Activated CD4-positive, alpha-beta memory T cell treated with anti-CD3 and anti-CD28 coated beads, Interleukin-2, amount 10 ng/mL, durations not matched to agents 7 days and 5 days (primary cell): ENCODE results near the gene NCK2. TPM values are rescaled to one million over a fixed set of nuclear protein-coding genes. Genes with fewer than 3 reads are reported as not detected.

Experiments
- CTCF ChIA-PET: fragments of 350-600 bp; sonication (Branson Sonifier 250); formaldehyde crosslinking; loops from one replicate; lab custom pipeline; 2021; ENCODE audit warnings: antibody characterized with exemption, inconsistent platforms; lab: Charles Lee
- POLR2A ChIA-PET: fragments of 350-600 bp; sonication (Branson Sonifier 250); formaldehyde crosslinking; loops from one replicate; lab custom pipeline; 2021; ENCODE audit warnings: antibody characterized with exemption; lab: Charles Lee
- DNase-seq: peaks from one replicate; pipeline ENCODE4 v3.0.0-alpha.2; 2020
- H3K27ac Mint-ChIP-seq: one replicate; pipeline ENCODE4 v1.8.0; 2021; ENCODE audit warnings: mild to moderate bottlenecking, mixed read lengths
- H3K27me3 Mint-ChIP-seq: one replicate; pipeline ENCODE4 v1.8.0; 2021; ENCODE audit warnings: mixed read lengths
- H3K36me3 Mint-ChIP-seq: one replicate; pipeline ENCODE4 v1.8.0; 2021; ENCODE audit warnings: low read depth, mixed read lengths
- H3K4me1 Mint-ChIP-seq: one replicate; pipeline ENCODE4 v1.8.0; 2021; ENCODE audit warnings: mixed read lengths
- H3K4me3 Mint-ChIP-seq: one replicate; pipeline ENCODE4 v1.8.0; 2021; ENCODE audit warnings: mild to moderate bottlenecking, mixed read lengths
- H3K9me3 Mint-ChIP-seq: one replicate; pipeline ENCODE4 v1.8.0; 2021; ENCODE audit warnings: mixed read lengths
- total RNA-seq, 2 experiments: library from RNA; stranded (reverse); gene quantifications; one replicate each; pipeline ENCODE4 v1.2.3, GENCODE V29; 2021

The NCK2 gene
- total RNA-seq, 2 experiments from 2014 or later: 70.8 to 75.9 TPM

GRCh38 chr2:105919191-105919811, 174.6 kb downstream of the NCK2 start:
- H3K4me1 Mint-ChIP-seq: peaks cover 2% of the 10 kb centered on the region
- peaks cover 23% of the 10 kb centered on the region for H3K9me3 Mint-ChIP-seq
- ChIA-PET CTCF (interaction anchor here (1.0 to 1.6 kb wide), 6 partner anchors 9 to 343 kb away, joined by 3 to 4 read pairs (median 3); no protein-coding TSS in a partner anchor), POLR2A (no interaction called here)
- H3K36me3 Mint-ChIP-seq: peaks cover 17% of the 10 kb centered on the region
- H3K27ac Mint-ChIP-seq: no peak overlapping the region
- DNase-seq: no peak
- H3K4me3 Mint-ChIP-seq: no peak overlapping the region
- no peaks in the 10 kb centered on the region for H3K27me3 Mint-ChIP-seq

- Mint-ChIP-seq H3K36me3 (peaks cover 16% of the 10 kb centered on the region), H3K27me3 (no peaks in the 10 kb centered on the region), H3K4me1 (peaks cover 2% of the 10 kb centered on the region), H3K9me3 (peaks cover 20% of the 10 kb centered on the region), H3K4me3 (no peak overlapping the region), H3K27ac (no peak overlapping the region)
- ChIA-PET POLR2A (no interaction called here), CTCF (interaction anchor here (1.0 to 1.6 kb wide), 6 partner anchors 8 to 662 kb away, joined by 3 to 4 read pairs (median 3); no protein-coding TSS in a partner anchor)
- DNase-seq: peak; percentile 63
Observed at GRCh38 chr2:105919826-105920225, 175.1 kb downstream of the NCK2 start.

- ChIA-PET CTCF (interaction anchor here (0.7 to 1.1 kb wide), 2 partner anchors 162 to 360 kb away, joined by 3 to 6 read pairs; no protein-coding TSS in a partner anchor), POLR2A (no interaction called here)
- H3K27me3 Mint-ChIP-seq: no peaks in the 10 kb centered on the region
- H3K9me3 Mint-ChIP-seq: peaks cover 14% of the 10 kb centered on the region
- peaks cover 35% of the 10 kb centered on the region for H3K4me1 Mint-ChIP-seq
- no peak for DNase-seq
- peaks cover 16% of the 10 kb centered on the region for H3K36me3 Mint-ChIP-seq
- H3K27ac Mint-ChIP-seq: no peak overlapping the region
- H3K4me3 Mint-ChIP-seq: no peak overlapping the region
Observed at GRCh38 chr2:105924271-105924670, 179.6 kb downstream of the NCK2 start.

- no peaks in the 10 kb centered on the region for H3K27me3 Mint-ChIP-seq
- H3K27ac Mint-ChIP-seq: no peak overlapping the region
- peaks cover 16% of the 10 kb centered on the region for H3K36me3 Mint-ChIP-seq
- CTCF ChIA-PET: no interaction called here
- POLR2A ChIA-PET: no interaction called here
- no peak overlapping the region for H3K4me3 Mint-ChIP-seq
- H3K4me1 Mint-ChIP-seq: peaks cover 39% of the 10 kb centered on the region
- H3K9me3 Mint-ChIP-seq: peaks cover 14% of the 10 kb centered on the region
- no peak for DNase-seq
Observed at GRCh38 chr2:105924932-105925331, 180.2 kb downstream of the NCK2 start.

- peaks cover 42% of the 10 kb centered on the region for H3K4me1 Mint-ChIP-seq
- H3K4me3 Mint-ChIP-seq: no peak overlapping the region
- ChIA-PET POLR2A (no interaction called here), CTCF (no interaction called here)
- H3K27ac Mint-ChIP-seq: no peak overlapping the region
- peaks cover 14% of the 10 kb centered on the region for H3K9me3 Mint-ChIP-seq
- H3K27me3 Mint-ChIP-seq: no peaks in the 10 kb centered on the region
- peaks cover 16% of the 10 kb centered on the region for H3K36me3 Mint-ChIP-seq
- no peak for DNase-seq
Observed at GRCh38 chr2:105925390-105925789, 180.7 kb downstream of the NCK2 start.

- Mint-ChIP-seq H3K4me1 (peaks cover 42% of the 10 kb centered on the region), H3K36me3 (peaks cover 6% of the 10 kb centered on the region), H3K27ac (peak overlapping the region; percentile 76), H3K4me3 (no peak overlapping the region), H3K27me3 (no peaks in the 10 kb centered on the region), H3K9me3 (peaks cover 4% of the 10 kb centered on the region)
- peak; percentile 77 for DNase-seq
- POLR2A ChIA-PET: interaction anchor here (0.6 to 2.0 kb wide), 13 partner anchors 8 to 183 kb away, joined by 3 to 8 read pairs (median 4); no protein-coding TSS in a partner anchor
- CTCF ChIA-PET: interaction anchor here (0.9 to 2.0 kb wide), 6 partner anchors 15 to 171 kb away, joined by 3 to 5 read pairs (median 4); no protein-coding TSS in a partner anchor
Observed at GRCh38 chr2:105926960-105927678, 182.4 kb downstream of the NCK2 start.

- no peak overlapping the region for H3K4me3 Mint-ChIP-seq
- H3K27me3 Mint-ChIP-seq: no peaks in the 10 kb centered on the region
- POLR2A ChIA-PET: interaction anchor here (1.5 to 2.0 kb wide), 3 partner anchors 12 to 167 kb away, joined by 3 to 8 read pairs (median 4); no protein-coding TSS in a partner anchor
- H3K4me1 Mint-ChIP-seq: peaks cover 42% of the 10 kb centered on the region
- CTCF ChIA-PET: interaction anchor here (1.1 to 2.0 kb wide), 3 partner anchors 9 to 141 kb away, joined by 3 to 5 read pairs (median 4); no protein-coding TSS in a partner anchor
- peaks cover under 1% of the 10 kb centered on the region for H3K9me3 Mint-ChIP-seq
- DNase-seq: no peak
- H3K27ac Mint-ChIP-seq: peak overlapping the region; percentile 76
- H3K36me3 Mint-ChIP-seq: peaks cover 3% of the 10 kb centered on the region
Observed at GRCh38 chr2:105928086-105928485, 183.4 kb downstream of the NCK2 start.

GRCh38 chr2:105928563-105928962, 183.9 kb downstream of the NCK2 start:
- DNase-seq: no peak
- H3K9me3 Mint-ChIP-seq: peaks cover 4% of the 10 kb centered on the region
- no peak overlapping the region for H3K27ac Mint-ChIP-seq
- ChIA-PET POLR2A (interaction anchor here (0.8 to 1.6 kb wide), 3 partner anchors 11 to 182 kb away, joined by 3 to 5 read pairs (median 3); no protein-coding TSS in a partner anchor), CTCF (interaction anchor here (0.6 to 1.7 kb wide), 3 partner anchors 9 to 407 kb away, joined by 3 to 4 read pairs (median 4); no protein-coding TSS in a partner anchor)
- H3K4me1 Mint-ChIP-seq: peaks cover 42% of the 10 kb centered on the region
- H3K27me3 Mint-ChIP-seq: no peaks in the 10 kb centered on the region
- peaks cover 3% of the 10 kb centered on the region for H3K36me3 Mint-ChIP-seq
- H3K4me3 Mint-ChIP-seq: no peak overlapping the region

GRCh38 chr2:105929516-105929915, 184.8 kb downstream of the NCK2 start:
- peaks cover 7% of the 10 kb centered on the region for H3K9me3 Mint-ChIP-seq
- ChIA-PET POLR2A (interaction anchor here (0.6 to 1.9 kb wide), 6 partner anchors 29 to 183 kb away, joined by 3 to 5 read pairs (median 4); no protein-coding TSS in a partner anchor), CTCF (interaction anchor here (0.5 to 1.7 kb wide), 5 partner anchors 9 to 644 kb away, joined by 3 to 5 read pairs (median 4); no protein-coding TSS in a partner anchor)
- H3K27me3 Mint-ChIP-seq: no peaks in the 10 kb centered on the region
- H3K36me3 Mint-ChIP-seq: peaks cover 3% of the 10 kb centered on the region
- peaks cover 44% of the 10 kb centered on the region for H3K4me1 Mint-ChIP-seq
- H3K27ac Mint-ChIP-seq: peak overlapping the region; percentile 62
- no peak overlapping the region for H3K4me3 Mint-ChIP-seq
- DNase-seq: peak; percentile 42

GRCh38 chr2:105932582-105932981, 187.9 kb downstream of the NCK2 start:
- Mint-ChIP-seq H3K27ac (no peak overlapping the region), H3K4me3 (no peak overlapping the region), H3K36me3 (peaks cover 3% of the 10 kb centered on the region), H3K9me3 (peaks cover 7% of the 10 kb centered on the region), H3K4me1 (peaks cover 28% of the 10 kb centered on the region), H3K27me3 (no peaks in the 10 kb centered on the region)
- POLR2A ChIA-PET: interaction anchor here (1.2 kb wide), 1 partner anchor 162 kb away, joined by 5 read pairs; no protein-coding TSS in a partner anchor
- CTCF ChIA-PET: no interaction called here
- no peak for DNase-seq

- DNase-seq: no peak
- CTCF ChIA-PET: no interaction called here
- POLR2A ChIA-PET: interaction anchor here (1.4 kb wide), 1 partner anchor 60 kb away, joined by 4 read pairs; no protein-coding TSS in a partner anchor
Observed at GRCh38 chr2:105933906-105934305, 189.2 kb downstream of the NCK2 start.

GRCh38 chr2:105934467-105934866, 189.8 kb downstream of the NCK2 start:
- ChIA-PET POLR2A (interaction anchor here (0.9 to 1.4 kb wide), 4 partner anchors 8 to 381 kb away, joined by 3 to 4 read pairs (median 4); no protein-coding TSS in a partner anchor), CTCF (interaction anchor here (0.7 to 0.9 kb wide), 2 partner anchors 16 to 160 kb away, joined by 3 read pairs; no protein-coding TSS in a partner anchor)
- Mint-ChIP-seq H3K4me3 (no peak overlapping the region), H3K27me3 (no peaks in the 10 kb centered on the region), H3K9me3 (peaks cover 17% of the 10 kb centered on the region), H3K4me1 (peaks cover 9% of the 10 kb centered on the region), H3K27ac (peak overlapping the region; percentile 51), H3K36me3 (peaks cover 6% of the 10 kb centered on the region)
- DNase-seq: peak; percentile 32

More at GRCh38 chr2:105933906-105934305, 189.2 kb downstream of the NCK2 start:
- Mint-ChIP-seq H3K27ac (peak overlapping the region; percentile 51), H3K4me3 (no peak overlapping the region), H3K36me3 (peaks cover 3% of the 10 kb centered on the region), H3K4me1 (peaks cover 15% of the 10 kb centered on the region), H3K27me3 (no peaks in the 10 kb centered on the region), H3K9me3 (peaks cover 12% of the 10 kb centered on the region)
